ENCODE results near the gene TSC22D3.
"Not testable (repeated sequence)": the region's sequence is repeated elsewhere in the genome, so short reads cannot be mapped to it uniquely, and the experiment has no call there.

TSC22D3 gene

GRCh38 chrX:107775734-107776511, at the start of gene TSC22D3:
TSS of gene TSC22D3 (minus strand) at chrX:107775787. CDS start at chrX:107775419, 368 bp downstream.
- DNase-seq (ENCODE audit: low spot score), result peak; percentile 39

GRCh38 chrX:107823456-107823855, 47.9 kb upstream of the TSC22D3 start:
- no peak for DNase-seq (ENCODE audit: low spot score)

GRCh38 chrX:107823042-107823441, 47.5 kb upstream of the TSC22D3 start:
- DNase-seq (ENCODE audit: low spot score), result no peak

- no peak for DNase-seq (ENCODE audit: low spot score)
These were observed 43.4 kb upstream of the TSC22D3 start for GRCh38 chrX:107818900-107819521.

- not testable (repeated sequence) for DNase-seq (ENCODE audit: low spot score)
These were observed 34.5 kb upstream of the TSC22D3 start for GRCh38 chrX:107810053-107810452.

- DNase-seq (ENCODE audit: low spot score), result no peak
These were observed 29.6 kb upstream of the TSC22D3 start for GRCh38 chrX:107805179-107805578.

- no peak for DNase-seq (ENCODE audit: low spot score)
These were observed 28.8 kb upstream of the TSC22D3 start for GRCh38 chrX:107804427-107804826.

GRCh38 chrX:107787827-107788226, 12.2 kb upstream of the TSC22D3 start:
- no peak for DNase-seq (ENCODE audit: low spot score)

GRCh38 chrX:107780525-107780924, 4.9 kb upstream of the TSC22D3 start:
- DNase-seq (ENCODE audit: low spot score), result no peak

- no peak for DNase-seq (ENCODE audit: low spot score)
These were observed 1.9 kb upstream of the TSC22D3 start, which contains the start of gene NCBP2L for GRCh38 chrX:107777536-107777832. TSS of gene NCBP2L (plus strand) at chrX:107777733. CDS start at chrX:107794221, 16,488 bp downstream.

- DNase-seq (ENCODE audit: low spot score), result peak; percentile 78
These were observed 1.3 kb upstream of the TSC22D3 start for GRCh38 chrX:107776649-107777535.

GRCh38 chrX:107775000-107775733, 420 bp downstream of the TSC22D3 start:
- no peak for DNase-seq (ENCODE audit: low spot score)

- DNase-seq (ENCODE audit: low spot score), result no peak
These were observed 1.6 kb downstream of the TSC22D3 start for GRCh38 chrX:107773906-107774435.

GRCh38 chrX:107773206-107773605, 2.4 kb downstream of the TSC22D3 start:
- no peak for DNase-seq (ENCODE audit: low spot score)

- no peak for DNase-seq (ENCODE audit: low spot score)
These were observed 5.8 kb downstream of the TSC22D3 start for GRCh38 chrX:107769581-107770317.

- DNase-seq (ENCODE audit: low spot score), result no peak
These were observed 7.5 kb downstream of the TSC22D3 start for GRCh38 chrX:107768051-107768450.

GRCh38 chrX:107766470-107767150, 9.0 kb downstream of the TSC22D3 start:
- no peak for DNase-seq (ENCODE audit: low spot score)

GRCh38 chrX:107764845-107765608, 10.6 kb downstream of the TSC22D3 start:
- no peak for DNase-seq (ENCODE audit: low spot score)

- no peak for DNase-seq (ENCODE audit: low spot score)
These were observed 11.9 kb downstream of the TSC22D3 start for GRCh38 chrX:107763647-107764046.

All from hematopoietic multipotent progenitor cell treated with erythropoietin and hydrocortisone succinate and interleukin-3 and kit ligand, for 15 days (in vitro differentiated cells).